ENCODE results near the gene UBASH3A.

DNA sequence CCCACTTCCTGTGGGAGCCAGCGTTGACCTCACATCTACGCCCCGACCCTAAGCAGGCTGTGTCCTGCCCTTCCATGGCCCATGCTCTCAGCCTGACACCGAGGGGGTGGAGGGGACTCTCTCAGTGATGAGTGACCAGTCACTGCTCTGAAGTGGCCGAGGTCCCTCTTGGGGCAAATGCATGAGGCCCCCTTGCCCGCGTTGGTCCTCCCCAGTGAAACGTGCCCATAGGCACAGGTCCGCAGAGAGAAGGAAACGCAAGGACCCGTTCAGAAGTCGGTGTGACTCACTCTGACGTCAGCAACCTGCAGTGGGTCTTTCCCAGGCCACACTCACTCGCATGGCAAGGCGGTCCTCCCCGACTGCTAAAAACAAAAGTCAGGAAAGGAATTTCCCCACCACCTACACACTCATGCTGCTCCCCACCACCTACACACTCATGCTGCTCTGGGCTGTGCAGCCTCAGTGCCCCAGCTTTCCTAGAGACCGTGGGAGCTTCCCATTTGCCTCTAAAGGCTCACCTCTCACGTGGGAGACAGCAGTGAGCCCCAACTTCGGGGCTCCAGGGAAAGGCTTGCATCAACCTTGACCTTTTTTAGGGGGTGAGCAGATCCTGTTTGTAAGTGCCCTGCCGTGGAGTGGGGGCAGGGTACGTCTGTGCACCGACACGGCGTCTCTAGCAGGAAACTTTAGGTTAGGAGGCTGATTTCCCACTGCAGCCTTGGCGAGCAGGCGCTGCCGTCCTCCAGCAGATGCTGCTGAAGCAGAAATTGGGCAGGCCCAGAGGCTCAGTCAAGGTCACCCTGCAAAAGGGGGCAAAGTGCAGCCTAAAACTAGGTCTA is 11.4 kb downstream of the UBASH3A start:
- TF ChIP-seq YY1 (IDR thresholded peaks at IDR 0.05; ENCODE audit: low read depth) = no peak
- TF ChIP-seq EP300 (IDR thresholded peaks at IDR 0.05; ENCODE audit: borderline replicate concordance in 1 of 2, low read depth in 1 of 2, low read length in 1 of 2) = no peak
- TF ChIP-seq EZH2phosphoT487 (IDR thresholded peaks at IDR 0.05; ENCODE audit: borderline replicate concordance, low read depth) = no peak
- no peak for TF ChIP-seq POLR2AphosphoS5 (IDR thresholded peaks at IDR 0.05; ENCODE audit: low read depth, low read length)
